ENCODE measurements around the gene SHTN1.

SHTN1 gene

GRCh38 chr10:116870949-116871348, 134.0 kb downstream of the SHTN1 start:
- DNase-seq (ENCODE audit: low spot score), result no peak

GRCh38 chr10:116868722-116869121, 136.3 kb downstream of the SHTN1 start:
- no peak for DNase-seq (ENCODE audit: low spot score)

DNA sequence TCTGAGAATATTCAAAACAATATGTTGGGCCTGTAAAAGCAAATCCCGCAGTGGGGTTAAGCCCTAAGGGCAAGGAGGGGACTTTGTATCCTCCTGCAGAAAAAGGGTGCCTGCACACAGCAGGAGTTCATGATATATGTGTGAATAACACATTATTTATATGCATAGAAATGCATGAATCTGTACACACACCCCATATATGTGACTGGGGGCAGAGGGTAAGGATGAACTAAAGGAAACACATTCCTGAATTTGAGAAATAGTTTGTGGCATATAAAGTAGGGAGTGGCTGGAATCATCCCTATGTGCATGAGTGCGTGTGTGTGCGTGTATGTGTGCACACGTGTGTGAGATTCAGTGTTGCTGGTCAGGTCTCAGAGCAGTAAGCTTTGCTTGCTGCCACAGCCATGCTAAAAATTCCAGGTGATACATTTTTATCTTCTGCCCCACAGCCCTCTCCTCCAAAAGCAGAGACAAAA, 136.8 kb downstream of the SHTN1 start:
- no peak for DNase-seq (ENCODE audit: low spot score)

- DNase-seq (ENCODE audit: low spot score), result no peak
Measured at GRCh38 chr10:116866987-116867595, 137.9 kb downstream of the SHTN1 start.

DNA sequence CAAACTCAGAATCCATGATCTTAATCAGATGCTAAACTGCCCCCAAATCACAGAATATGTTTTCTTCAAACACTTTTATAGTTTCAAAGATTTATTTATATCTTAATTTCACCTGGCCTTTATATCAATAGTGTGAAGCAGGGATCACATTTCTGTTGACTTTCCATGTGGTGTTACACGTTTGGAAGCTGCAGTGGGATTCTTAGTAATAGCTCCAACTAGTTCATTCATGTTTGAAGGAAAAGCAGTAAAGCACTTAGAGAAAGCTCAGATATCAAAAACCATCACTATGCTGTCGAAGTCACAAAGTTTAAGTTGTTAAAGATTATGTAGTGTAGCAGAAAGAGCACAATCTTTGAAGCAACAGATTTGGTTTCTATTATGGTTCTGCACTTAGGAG, 138.9 kb downstream of the SHTN1 start:
- DNase-seq (ENCODE audit: low spot score), result no peak

DNA sequence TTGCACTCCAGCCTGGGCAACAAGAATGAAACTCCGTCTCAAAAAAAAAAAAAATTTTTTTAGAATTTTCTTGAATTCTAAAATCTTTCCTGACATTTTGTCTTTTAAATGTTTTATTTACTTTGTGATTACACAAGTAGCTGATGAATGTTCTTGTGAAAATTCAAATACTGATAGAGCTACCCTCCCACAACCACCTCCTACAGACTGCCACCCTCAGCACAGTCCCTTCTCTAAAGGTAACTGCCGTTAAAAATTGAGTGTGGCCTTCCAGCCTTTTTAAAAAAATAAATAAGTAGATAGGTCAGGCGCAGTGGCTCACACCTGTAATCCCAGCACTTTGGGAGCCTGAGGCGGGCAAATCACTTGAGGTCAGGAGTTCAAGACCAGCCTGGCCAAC, 140.6 kb downstream of the SHTN1 start:
- DNase-seq (ENCODE audit: low spot score), result no peak

DNA sequence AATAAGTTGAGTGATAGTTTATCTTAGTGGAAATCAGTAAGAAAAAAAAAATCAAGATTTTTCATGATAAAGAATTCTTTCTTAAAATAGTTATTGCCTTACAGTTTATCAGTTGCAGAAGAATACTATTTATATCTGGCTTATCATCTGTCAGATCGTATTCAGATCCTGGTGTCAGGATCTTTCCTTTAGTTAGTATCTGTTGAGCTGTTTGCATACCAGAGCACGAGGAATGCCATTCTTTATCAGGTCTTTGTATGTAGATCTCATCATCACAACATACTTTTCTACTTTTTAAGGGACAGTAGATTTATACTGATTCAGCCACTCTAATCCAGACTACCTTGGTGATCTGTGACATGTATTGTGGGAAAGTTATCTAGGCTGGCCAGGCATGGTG, 143.2 kb downstream of the SHTN1 start:
- DNase-seq (ENCODE audit: low spot score), result no peak

- DNase-seq (ENCODE audit: low spot score), result no peak
Measured at GRCh38 chr10:116857156-116857555, 147.8 kb downstream of the SHTN1 start.

DNA sequence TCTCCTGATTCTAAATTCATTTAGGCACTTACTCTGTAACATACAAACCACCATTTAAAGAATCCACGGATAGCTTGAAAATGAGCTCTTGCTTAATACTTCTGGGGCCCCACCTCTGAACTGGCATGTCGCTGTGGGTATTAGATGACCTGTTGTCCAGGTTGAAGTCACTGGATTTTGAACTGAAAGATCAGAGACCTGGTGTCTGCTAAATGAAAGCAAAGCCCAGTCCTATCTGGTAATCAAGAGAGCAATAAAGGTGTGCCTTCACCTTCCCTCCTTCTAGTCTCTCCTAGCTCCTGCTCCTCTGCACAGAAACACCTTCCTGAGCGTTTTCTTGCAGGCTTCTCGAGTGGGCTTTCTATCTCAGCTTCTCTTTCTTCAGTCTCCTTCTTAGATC, 151.3 kb downstream of the SHTN1 start:
- no peak for DNase-seq (ENCODE audit: low spot score)

DNA sequence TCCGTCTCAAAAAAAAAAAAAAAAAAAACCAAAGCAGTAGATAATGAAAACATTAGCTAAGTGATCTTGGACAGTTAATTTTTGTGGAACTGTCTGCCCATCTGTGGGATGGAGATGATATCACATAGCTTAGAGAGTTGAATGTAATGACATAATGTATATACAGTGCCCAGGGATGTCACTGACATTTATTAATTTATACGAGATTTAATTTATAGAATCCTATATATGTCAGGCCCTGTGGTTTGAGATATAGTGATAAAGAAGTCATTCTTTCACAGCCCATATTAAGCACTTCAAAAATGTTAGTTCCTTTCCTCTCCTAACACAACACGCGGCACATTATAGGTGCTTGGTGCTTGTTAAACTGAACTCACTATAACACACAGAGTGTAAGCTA, 151.7 kb downstream of the SHTN1 start:
- DNase-seq (ENCODE audit: low spot score), result no peak

GRCh38 chr10:116852246-116852645, 152.7 kb downstream of the SHTN1 start:
- DNase-seq (ENCODE audit: low spot score), result no peak

DNA sequence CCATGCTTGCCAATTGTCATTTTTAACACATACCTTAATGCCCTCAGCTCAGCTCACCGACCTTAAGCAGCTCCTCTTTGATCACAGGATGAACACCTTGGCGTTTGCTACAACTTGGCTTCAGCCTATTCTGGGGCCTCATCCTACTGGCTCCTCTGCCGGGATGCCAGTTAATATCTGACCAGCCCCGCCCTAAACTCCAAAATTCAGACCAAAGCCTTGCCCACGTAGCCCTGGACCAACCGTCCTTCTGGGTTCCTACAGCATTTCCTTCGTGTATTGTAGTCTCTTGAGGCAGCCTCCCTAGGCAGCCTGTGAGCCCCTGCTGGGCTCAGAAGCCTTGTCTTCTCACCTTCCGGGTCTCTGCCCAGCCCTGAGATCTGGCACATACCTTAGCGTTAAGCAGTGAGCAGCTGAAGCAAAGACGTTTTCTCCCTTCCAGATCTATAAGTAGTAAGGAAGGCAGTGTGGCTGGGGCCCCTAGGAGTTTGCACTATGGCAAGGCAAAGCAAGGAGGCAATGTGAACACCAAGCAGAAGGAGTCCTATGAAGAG, 154.9 kb downstream of the SHTN1 start:
- no peak for DNase-seq (ENCODE audit: low spot score)

DNA sequence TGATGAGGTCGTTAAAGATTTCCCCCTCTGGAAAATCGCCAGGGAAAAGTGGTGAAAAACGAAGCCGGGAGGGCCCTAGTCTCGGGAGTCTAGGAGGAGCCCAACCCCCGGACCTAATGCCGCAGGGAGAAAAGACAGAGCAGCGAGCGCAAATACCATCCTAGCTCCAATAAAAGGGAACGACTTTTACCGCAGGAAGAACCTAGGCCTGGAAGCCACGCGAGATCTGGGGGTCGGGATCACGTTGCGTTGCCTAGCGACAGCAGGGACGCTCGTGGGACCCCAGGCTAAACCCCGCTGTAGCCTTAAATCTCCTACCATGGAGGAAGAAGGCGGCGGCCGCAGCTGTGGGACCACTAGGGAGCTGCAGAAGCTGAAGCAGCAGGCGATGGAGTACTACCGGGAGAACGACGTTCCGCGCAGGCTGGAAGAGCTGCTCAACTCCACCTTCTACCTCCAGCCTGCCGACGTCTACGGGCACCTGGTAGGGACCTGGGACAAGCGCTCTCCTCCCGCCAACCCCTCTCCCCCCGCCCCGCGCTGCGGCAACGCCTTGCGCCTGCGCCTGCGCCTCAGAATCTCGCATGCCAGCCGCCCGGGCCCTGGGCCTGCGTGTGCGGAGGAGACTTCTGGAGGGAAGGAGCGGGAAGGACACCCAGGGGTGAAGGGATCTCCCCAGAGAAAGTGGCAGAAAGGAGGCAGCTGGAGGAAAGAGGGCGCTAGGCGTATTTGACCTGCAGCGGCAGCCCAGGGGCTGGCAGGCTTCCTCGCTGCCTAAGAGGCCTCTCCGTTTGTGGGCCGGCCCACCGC, 155.5 kb downstream of the SHTN1 start, which contains the start of gene ENO4:
TSS of gene ENO4 (plus strand) at position 252 of the 810 bp plus-strand sequence. CDS start at position 320, 68 bp downstream.
- no peak for DNase-seq (ENCODE audit: low spot score)

- DNase-seq (ENCODE audit: low spot score), result no peak
Measured at GRCh38 chr10:116848944-116849247, 156.1 kb downstream of the SHTN1 start.

GRCh38 chr10:116848032-116848943, 156.7 kb downstream of the SHTN1 start:
- no peak for DNase-seq (ENCODE audit: low spot score)

DNA sequence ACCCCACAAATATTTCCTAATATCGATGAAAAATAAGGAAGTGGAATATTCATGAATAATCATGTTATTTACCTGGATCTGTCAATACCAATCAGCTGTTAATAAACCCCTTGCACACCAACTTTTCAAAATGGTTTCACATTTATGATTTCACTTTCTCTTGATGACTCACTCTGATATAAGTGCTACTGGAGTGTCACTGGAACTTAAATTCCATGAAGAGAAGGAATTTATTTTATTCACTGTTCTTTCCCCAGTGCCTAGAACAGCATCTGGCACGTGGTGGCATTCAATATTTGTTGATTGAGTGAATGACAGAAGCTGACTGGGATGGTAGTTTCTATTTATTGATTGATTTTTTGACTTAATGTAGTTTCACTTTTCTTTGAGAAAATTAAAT, 159.2 kb downstream of the SHTN1 start:
- no peak for DNase-seq (ENCODE audit: low spot score)

DNA sequence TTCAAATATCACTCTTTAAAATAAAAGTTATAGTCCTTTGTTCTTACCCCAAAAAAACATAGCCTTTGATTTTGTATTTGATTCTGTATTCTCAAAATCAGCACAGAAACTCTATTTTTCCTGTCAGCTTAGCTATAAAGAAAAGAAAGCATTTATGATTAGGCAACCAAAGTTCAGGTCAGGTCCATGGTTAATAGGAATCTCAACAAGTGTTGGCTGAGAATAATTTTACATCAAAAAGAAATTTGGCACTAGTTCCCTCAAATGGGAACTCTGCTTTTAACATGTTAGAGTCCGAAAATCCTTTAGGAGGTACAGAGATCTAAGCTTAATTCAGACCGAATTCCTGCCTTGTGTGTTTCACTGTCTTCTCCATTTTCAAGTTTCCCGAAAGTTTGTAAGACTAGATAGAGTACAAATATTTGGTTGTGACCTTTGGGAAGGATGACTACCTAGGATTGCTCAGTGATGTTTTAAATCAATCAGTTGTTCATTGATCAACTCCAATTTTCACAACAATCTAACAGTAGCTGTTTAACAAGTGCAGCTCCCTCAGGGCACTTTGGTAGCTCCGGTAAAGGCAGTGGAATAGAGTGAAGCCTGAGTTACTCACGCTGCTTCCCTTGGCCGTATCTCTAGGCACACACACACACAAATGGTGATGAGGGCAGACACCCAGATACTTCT, 164.5 kb downstream of the SHTN1 start:
- no peak for DNase-seq (ENCODE audit: low spot score)

DNA sequence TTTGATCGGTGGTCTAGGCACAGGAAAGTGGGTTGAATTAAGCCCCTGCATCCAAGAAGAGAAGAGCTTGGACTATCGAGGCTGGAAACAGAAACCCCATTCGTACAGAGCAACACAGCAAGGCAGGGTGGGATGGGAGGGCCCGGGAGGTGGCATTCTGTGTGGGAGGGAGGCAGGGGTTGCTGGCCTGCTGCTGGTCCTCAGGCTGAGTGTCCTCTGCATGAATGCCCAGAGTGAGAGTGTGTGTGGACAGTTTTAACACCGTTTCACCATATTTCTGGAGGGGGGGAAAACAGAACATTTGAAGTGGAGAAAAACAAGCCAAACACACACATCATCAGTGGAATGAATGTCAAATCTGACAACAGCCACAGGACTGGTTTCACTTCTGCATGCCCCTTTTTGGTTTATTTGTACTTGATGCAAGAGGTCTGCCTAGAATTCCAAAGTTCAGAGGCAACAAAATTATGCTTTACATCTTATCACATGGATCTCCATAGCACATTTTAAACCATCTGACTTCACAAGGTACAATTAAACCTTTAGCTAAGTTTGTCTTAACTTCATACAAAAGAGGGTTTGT, 166.8 kb downstream of the SHTN1 start:
- no peak for DNase-seq (ENCODE audit: low spot score)

DNA sequence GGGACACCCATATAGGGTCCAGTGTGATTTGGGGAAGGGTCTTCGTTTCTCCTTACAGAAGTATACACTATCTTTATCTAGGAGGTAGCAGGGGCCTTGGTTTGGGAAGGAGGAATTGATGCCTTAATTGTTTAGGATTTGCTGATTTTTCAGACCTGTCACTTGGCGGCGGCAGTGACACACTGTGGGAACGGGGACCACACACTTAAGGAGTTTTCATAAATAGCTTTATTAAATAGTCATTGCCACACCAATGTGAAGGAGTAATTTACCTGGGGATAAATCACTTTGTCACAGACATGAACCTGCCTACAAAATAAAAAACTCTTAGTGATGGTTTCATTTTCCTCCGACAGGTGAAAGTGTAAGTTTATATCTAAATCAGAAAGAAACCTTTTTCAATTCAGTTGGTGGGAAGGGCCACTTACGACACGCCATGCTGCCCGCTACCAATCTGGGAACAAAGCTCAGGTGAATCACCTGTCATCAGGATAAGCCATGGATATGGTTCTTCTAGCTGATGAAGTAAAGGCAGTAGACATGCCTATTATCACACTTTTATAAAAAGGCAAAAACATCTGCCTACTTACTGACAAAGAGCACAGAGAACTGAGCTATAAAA, 168.0 kb downstream of the SHTN1 start:
- no peak for DNase-seq (ENCODE audit: low spot score)

GRCh38 chr10:116836083-116836482, 168.9 kb downstream of the SHTN1 start:
- no peak for DNase-seq (ENCODE audit: low spot score)

- no peak for DNase-seq (ENCODE audit: low spot score)
Measured at GRCh38 chr10:116835658-116836057, 169.3 kb downstream of the SHTN1 start.
